ENCODE data around the gene ADAMTSL2.
"Not testable (repeated sequence)": the region's sequence is repeated elsewhere in the genome, so short reads cannot be mapped to it uniquely, and the experiment has no call there.

ADAMTSL2 gene

GRCh38 chr9:133560944-133561343, 26.4 kb downstream of the ADAMTSL2 start:
- DNase-seq: no peak

- DNase-seq: no peak
Observed at GRCh38 chr9:133561976-133562554, 27.6 kb downstream of the ADAMTSL2 start.

GRCh38 chr9:133562611-133563290, 28.2 kb downstream of the ADAMTSL2 start:
- no peak for DNase-seq

GRCh38 chr9:133563291-133563796, 28.8 kb downstream of the ADAMTSL2 start:
- no peak for DNase-seq

GRCh38 chr9:133563814-133564213, 29.3 kb downstream of the ADAMTSL2 start:
- DNase-seq: not testable (repeated sequence)

- no peak for DNase-seq
Observed at GRCh38 chr9:133564451-133565116, 30.1 kb downstream of the ADAMTSL2 start.

GRCh38 chr9:133566382-133566781, 31.9 kb downstream of the ADAMTSL2 start:
- DNase-seq: no peak

GRCh38 chr9:133566817-133567216, 32.3 kb downstream of the ADAMTSL2 start:
- DNase-seq: no peak

GRCh38 chr9:133568186-133568585, 33.7 kb downstream of the ADAMTSL2 start:
- DNase-seq: no peak

GRCh38 chr9:133569121-133569785, 34.7 kb downstream of the ADAMTSL2 start:
- no peak for DNase-seq

GRCh38 chr9:133569891-133570690, 35.6 kb downstream of the ADAMTSL2 start:
- no peak for DNase-seq

- DNase-seq: no peak
Observed at GRCh38 chr9:133570691-133571080, 36.2 kb downstream of the ADAMTSL2 start.

GRCh38 chr9:133571391-133571890, 36.9 kb downstream of the ADAMTSL2 start:
- no peak for DNase-seq

- DNase-seq: no peak
Observed at GRCh38 chr9:133571896-133572595, 37.5 kb downstream of the ADAMTSL2 start.

GRCh38 chr9:133572821-133573361, 38.4 kb downstream of the ADAMTSL2 start:
- DNase-seq: no peak

GRCh38 chr9:133573791-133574515, 39.4 kb downstream of the ADAMTSL2 start:
- no peak for DNase-seq

GRCh38 chr9:133574771-133575170, 40.3 kb downstream of the ADAMTSL2 start:
- DNase-seq: no peak

GRCh38 chr9:133575186-133576030, 40.9 kb downstream of the ADAMTSL2 start:
- no peak for DNase-seq

GRCh38 chr9:133576031-133576874, 41.7 kb downstream of the ADAMTSL2 start:
- no peak for DNase-seq
